Measurements from ENCODE around the gene PLA2G2C.

PLA2G2C gene

GRCh38 chr1:20164694-20165202 is 21.6 kb downstream of the PLA2G2C start:
- Histone ChIP-seq H3K4me3 (ENCODE audit: insufficient read depth, low read depth, low read length, poor library complexity, severe bottlenecking) (no peak overlapping the region), H3K27ac (ENCODE audit: insufficient read depth, low read length, poor library complexity, severe bottlenecking) (no peak overlapping the region), H3K4me1 (ENCODE audit: control insufficient read depth, insufficient read depth, low read length, poor library complexity, severe bottlenecking) (no peaks in the 10 kb centered on the region), H3K36me3 (ENCODE audit: control insufficient read depth, insufficient read depth, low read length) (no peaks in the 10 kb centered on the region), H3K9me3 (ENCODE audit: control insufficient read depth, low read length) (peaks cover 18% of the 10 kb centered on the region), H3K27me3 (replicated peaks; ENCODE audit: control insufficient read depth, insufficient read depth, low read length, poor library complexity, severe bottlenecking) (no peaks in the 10 kb centered on the region)
- DNase-seq: no peak

GRCh38 chr1:20160034-20160433 is 26.3 kb downstream of the PLA2G2C start:
- Histone ChIP-seq H3K27me3 (replicated peaks; ENCODE audit: control insufficient read depth, insufficient read depth, low read length, poor library complexity, severe bottlenecking) (no peaks in the 10 kb centered on the region), H3K4me3 (ENCODE audit: insufficient read depth, low read depth, low read length, poor library complexity, severe bottlenecking) (no peak overlapping the region), H3K27ac (ENCODE audit: insufficient read depth, low read length, poor library complexity, severe bottlenecking) (no peak overlapping the region), H3K36me3 (ENCODE audit: control insufficient read depth, insufficient read depth, low read length) (no peaks in the 10 kb centered on the region), H3K4me1 (ENCODE audit: control insufficient read depth, insufficient read depth, low read length, poor library complexity, severe bottlenecking) (no peaks in the 10 kb centered on the region), H3K9me3 (ENCODE audit: control insufficient read depth, low read length) (peaks cover 22% of the 10 kb centered on the region)
- DNase-seq: no peak

DNA sequence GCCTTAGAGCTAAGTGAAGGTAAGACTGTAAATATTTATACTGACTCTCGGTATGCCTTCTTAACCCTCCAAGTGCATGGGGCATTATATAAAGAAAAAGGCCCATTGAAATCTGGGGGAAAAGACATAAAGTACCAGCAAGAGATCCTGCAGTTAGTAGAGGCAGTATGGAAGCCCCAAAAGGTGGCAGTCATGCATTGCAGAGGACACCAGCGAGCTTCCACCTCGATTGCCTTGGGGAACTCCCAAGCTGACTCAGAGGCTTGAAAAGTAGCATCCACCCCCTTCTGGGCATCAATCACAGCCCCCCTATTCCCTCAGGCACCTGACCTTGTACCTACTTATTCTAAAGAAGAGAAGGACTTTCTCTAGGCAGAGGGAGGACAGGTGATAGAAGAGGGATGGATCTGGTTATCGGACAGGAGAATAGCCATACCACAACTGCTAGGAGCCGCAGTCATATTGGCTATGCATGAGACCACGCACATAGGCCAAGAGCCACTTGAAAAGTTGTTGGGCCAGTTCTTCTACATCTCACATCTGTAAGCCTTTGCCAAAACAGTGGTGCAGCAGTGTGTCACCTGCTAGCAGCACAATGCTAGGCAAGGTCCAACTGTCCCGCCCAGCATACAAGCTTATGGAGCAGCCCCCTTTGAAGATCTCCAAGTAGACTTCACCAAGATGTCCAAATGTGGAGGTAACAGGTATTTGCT is 27.8 kb downstream of the PLA2G2C start:
- H3K36me3 ChIP-seq (ENCODE audit: control insufficient read depth, insufficient read depth, low read length): no peaks in the 10 kb centered on the region
- no peak for DNase-seq
- H3K27ac ChIP-seq (ENCODE audit: insufficient read depth, low read length, poor library complexity, severe bottlenecking): no peak overlapping the region
- H3K27me3 ChIP-seq (replicated peaks; ENCODE audit: control insufficient read depth, insufficient read depth, low read length, poor library complexity, severe bottlenecking): no peaks in the 10 kb centered on the region
- no peak overlapping the region for H3K4me3 ChIP-seq (ENCODE audit: insufficient read depth, low read depth, low read length, poor library complexity, severe bottlenecking)
- no peaks in the 10 kb centered on the region for H3K4me1 ChIP-seq (ENCODE audit: control insufficient read depth, insufficient read depth, low read length, poor library complexity, severe bottlenecking)
- H3K9me3 ChIP-seq (ENCODE audit: control insufficient read depth, low read length): peaks cover 22% of the 10 kb centered on the region

DNA sequence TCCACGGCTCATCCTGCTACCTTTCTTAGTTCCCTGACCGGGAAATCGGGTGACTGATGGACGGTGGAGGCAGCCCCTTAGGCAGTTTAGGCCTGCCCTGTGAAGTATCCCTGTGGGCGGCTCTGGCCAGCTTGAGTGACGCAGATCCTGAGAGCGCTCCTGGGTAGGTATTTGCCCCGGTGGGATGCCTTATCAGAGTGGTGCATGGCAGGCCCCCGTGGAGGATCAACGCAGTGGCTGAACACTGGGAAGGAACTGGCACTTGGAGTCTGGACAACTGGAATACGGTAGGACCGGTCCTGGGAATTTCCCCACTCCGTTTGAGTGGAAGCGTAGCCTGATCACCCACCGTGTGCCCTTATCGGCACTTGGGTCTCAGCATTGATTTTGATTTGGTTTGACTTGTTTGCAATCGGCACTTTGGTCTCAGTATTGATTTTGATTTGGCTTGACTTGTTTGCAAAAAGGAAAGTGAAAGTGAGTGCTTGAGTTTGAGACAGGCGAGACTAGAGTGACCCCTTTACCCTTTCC is 32.0 kb downstream of the PLA2G2C start:
- H3K4me1 ChIP-seq (ENCODE audit: control insufficient read depth, insufficient read depth, low read length, poor library complexity, severe bottlenecking): peaks cover 7% of the 10 kb centered on the region
- H3K4me3 ChIP-seq (ENCODE audit: insufficient read depth, low read depth, low read length, poor library complexity, severe bottlenecking): no peak overlapping the region
- H3K9me3 ChIP-seq (ENCODE audit: control insufficient read depth, low read length): no peaks in the 10 kb centered on the region
- H3K27me3 ChIP-seq (replicated peaks; ENCODE audit: control insufficient read depth, insufficient read depth, low read length, poor library complexity, severe bottlenecking): no peaks in the 10 kb centered on the region
- no peak overlapping the region for H3K27ac ChIP-seq (ENCODE audit: insufficient read depth, low read length, poor library complexity, severe bottlenecking)
- DNase-seq: no peak
- H3K36me3 ChIP-seq (ENCODE audit: control insufficient read depth, insufficient read depth, low read length): no peaks in the 10 kb centered on the region

DNA sequence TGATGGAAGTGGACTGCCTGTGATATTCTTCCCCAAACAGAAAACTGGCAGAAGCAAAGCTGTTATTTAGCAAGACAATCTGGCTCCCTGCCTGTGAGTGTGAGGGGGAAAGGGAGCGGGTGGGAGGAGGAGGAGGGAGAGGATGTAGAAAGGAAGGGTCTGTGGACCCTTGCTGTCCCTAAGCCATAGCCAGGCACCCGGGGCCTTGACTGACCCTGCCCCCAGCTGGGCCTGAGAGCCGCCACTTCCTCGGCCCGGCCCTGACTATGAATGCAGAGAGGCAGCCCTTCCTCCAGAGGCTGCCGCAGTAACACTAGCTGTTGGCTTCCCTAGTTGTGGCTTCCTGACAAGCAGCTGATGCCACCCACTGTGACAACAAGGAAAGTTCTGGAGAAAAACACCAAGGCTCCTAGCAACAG is 33.3 kb downstream of the PLA2G2C start:
- DNase-seq: no peak
- Histone ChIP-seq H3K9me3 (ENCODE audit: control insufficient read depth, low read length) (no peaks in the 10 kb centered on the region), H3K36me3 (ENCODE audit: control insufficient read depth, insufficient read depth, low read length) (no peaks in the 10 kb centered on the region), H3K4me3 (ENCODE audit: insufficient read depth, low read depth, low read length, poor library complexity, severe bottlenecking) (no peak overlapping the region), H3K4me1 (ENCODE audit: control insufficient read depth, insufficient read depth, low read length, poor library complexity, severe bottlenecking) (peaks cover 7% of the 10 kb centered on the region), H3K27me3 (replicated peaks; ENCODE audit: control insufficient read depth, insufficient read depth, low read length, poor library complexity, severe bottlenecking) (no peaks in the 10 kb centered on the region), H3K27ac (ENCODE audit: insufficient read depth, low read length, poor library complexity, severe bottlenecking) (no peak overlapping the region)

GRCh38 chr1:20152599-20152930 is 33.8 kb downstream of the PLA2G2C start:
- no peak overlapping the region for H3K27ac ChIP-seq (ENCODE audit: insufficient read depth, low read length, poor library complexity, severe bottlenecking)

DNA sequence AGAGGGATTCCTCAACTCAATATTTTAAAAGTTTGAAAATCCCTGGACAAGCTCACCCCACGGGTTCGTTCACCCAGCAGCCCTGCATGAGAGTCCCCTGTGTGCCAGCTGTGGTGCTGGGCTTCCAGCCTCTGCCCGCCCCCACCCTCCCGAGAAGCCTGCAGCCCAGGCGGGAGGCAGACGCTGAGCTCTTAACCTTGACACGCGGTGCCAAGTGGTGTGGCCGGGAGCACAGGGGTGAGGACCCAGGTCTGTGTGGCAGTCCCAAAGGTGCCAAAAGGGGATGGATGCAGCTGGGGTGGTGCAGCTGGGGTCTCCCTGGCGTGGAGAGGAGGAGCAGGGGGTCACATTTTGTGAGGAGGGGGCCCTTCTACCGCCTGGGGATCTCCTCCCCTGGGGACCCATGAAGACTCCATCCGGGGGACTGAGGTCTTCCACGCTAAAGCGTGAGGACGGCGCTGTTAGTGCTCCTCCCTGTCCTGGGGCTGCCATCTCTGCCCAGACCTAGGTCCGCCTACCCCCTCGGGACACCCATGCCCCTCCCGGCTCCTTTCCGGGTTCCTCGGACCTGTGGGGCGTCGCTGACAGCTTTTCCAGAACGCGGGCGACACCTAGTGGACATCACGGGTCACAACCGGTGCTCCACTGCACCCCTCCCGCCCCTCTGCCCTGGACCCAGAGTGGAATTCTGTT is 34.3 kb downstream of the PLA2G2C start:
- no peaks in the 10 kb centered on the region for H3K9me3 ChIP-seq (ENCODE audit: control insufficient read depth, low read length)
- peak overlapping the region; percentile 69 for H3K4me3 ChIP-seq (ENCODE audit: insufficient read depth, low read depth, low read length, poor library complexity, severe bottlenecking)

More at GRCh38 chr1:20152599-20152930, 33.8 kb downstream of the PLA2G2C start:
- no peaks in the 10 kb centered on the region for H3K9me3 ChIP-seq (ENCODE audit: control insufficient read depth, low read length)
- H3K27me3 ChIP-seq (replicated peaks; ENCODE audit: control insufficient read depth, insufficient read depth, low read length, poor library complexity, severe bottlenecking): no peaks in the 10 kb centered on the region
- no peaks in the 10 kb centered on the region for H3K36me3 ChIP-seq (ENCODE audit: control insufficient read depth, insufficient read depth, low read length)
- H3K4me1 ChIP-seq (ENCODE audit: control insufficient read depth, insufficient read depth, low read length, poor library complexity, severe bottlenecking): peaks cover 7% of the 10 kb centered on the region
- no peak overlapping the region for H3K4me3 ChIP-seq (ENCODE audit: insufficient read depth, low read depth, low read length, poor library complexity, severe bottlenecking)
- DNase-seq: no peak

GRCh38 chr1:20150969-20151368 is 35.3 kb downstream of the PLA2G2C start:
- Histone ChIP-seq H3K4me1 (ENCODE audit: control insufficient read depth, insufficient read depth, low read length, poor library complexity, severe bottlenecking) (peaks cover 7% of the 10 kb centered on the region), H3K4me3 (ENCODE audit: insufficient read depth, low read depth, low read length, poor library complexity, severe bottlenecking) (no peak overlapping the region), H3K36me3 (ENCODE audit: control insufficient read depth, insufficient read depth, low read length) (no peaks in the 10 kb centered on the region), H3K9me3 (ENCODE audit: control insufficient read depth, low read length) (no peaks in the 10 kb centered on the region), H3K27me3 (replicated peaks; ENCODE audit: control insufficient read depth, insufficient read depth, low read length, poor library complexity, severe bottlenecking) (no peaks in the 10 kb centered on the region), H3K27ac (ENCODE audit: insufficient read depth, low read length, poor library complexity, severe bottlenecking) (no peak overlapping the region)
- DNase-seq: no peak

More for the DNA sequence above, 34.3 kb downstream of the PLA2G2C start:
- no peaks in the 10 kb centered on the region for H3K36me3 ChIP-seq (ENCODE audit: control insufficient read depth, insufficient read depth, low read length)
- DNase-seq: peak; percentile 43 to 66 (median 56)
- H3K27ac ChIP-seq (ENCODE audit: insufficient read depth, low read length, poor library complexity, severe bottlenecking): no peak overlapping the region
- H3K27me3 ChIP-seq (replicated peaks; ENCODE audit: control insufficient read depth, insufficient read depth, low read length, poor library complexity, severe bottlenecking): no peaks in the 10 kb centered on the region
- peaks cover 7% of the 10 kb centered on the region for H3K4me1 ChIP-seq (ENCODE audit: control insufficient read depth, insufficient read depth, low read length, poor library complexity, severe bottlenecking)

DNA sequence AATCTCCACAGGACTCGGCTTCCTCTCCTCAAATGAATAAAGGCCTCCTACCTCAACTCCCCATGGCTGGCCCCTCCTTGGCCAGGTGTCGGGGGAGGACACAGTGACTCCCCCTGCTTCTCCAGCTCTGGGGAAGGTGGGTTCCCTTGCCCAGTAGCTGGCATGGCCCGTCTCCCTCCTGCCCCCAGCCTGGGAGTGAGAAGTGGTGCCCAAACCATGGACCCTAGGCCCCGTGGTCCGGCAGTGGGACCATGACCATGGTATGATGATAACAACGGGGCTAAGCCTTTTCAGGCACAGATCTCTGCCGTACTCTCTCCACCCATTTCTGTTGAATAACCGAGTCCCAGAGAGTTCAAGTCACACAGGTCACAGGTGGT is 36.0 kb downstream of the PLA2G2C start:
- no peak for DNase-seq
- H3K9me3 ChIP-seq (ENCODE audit: control insufficient read depth, low read length): no peaks in the 10 kb centered on the region

More for the DNA sequence above, 36.0 kb downstream of the PLA2G2C start:
- no peaks in the 10 kb centered on the region for H3K27me3 ChIP-seq (replicated peaks; ENCODE audit: control insufficient read depth, insufficient read depth, low read length, poor library complexity, severe bottlenecking)
- H3K27ac ChIP-seq (ENCODE audit: insufficient read depth, low read length, poor library complexity, severe bottlenecking): no peak overlapping the region
- H3K4me3 ChIP-seq (ENCODE audit: insufficient read depth, low read depth, low read length, poor library complexity, severe bottlenecking): no peak overlapping the region
- no peaks in the 10 kb centered on the region for H3K36me3 ChIP-seq (ENCODE audit: control insufficient read depth, insufficient read depth, low read length)
- H3K4me1 ChIP-seq (ENCODE audit: control insufficient read depth, insufficient read depth, low read length, poor library complexity, severe bottlenecking): peaks cover 7% of the 10 kb centered on the region

All from effector memory CD4-positive, alpha-beta T cell (primary cell).